Naive thymus-derived CD8-positive, alpha-beta T cell (primary cell): Measurements from ENCODE around the gene AVPI1. TPM values are rescaled to one million over a fixed set of nuclear protein-coding genes. Genes with fewer than 3 reads are reported as not detected.

Source experiments
- ATAC-seq, 2 donors: fragments of 150-1000 bp; cut with Tn5 transposase in 1 of 2; sonication (Bioruptor Pico), chemical (Tn5 transposase) in 1 of 2; 1 replicate in 1 of 2; 2 replicates in 1 of 2; pipeline ENCODE4 v1.10.0; 2021; ENCODE audit warnings: mild to moderate bottlenecking in 2 of 2, moderate library complexity in 2 of 2
- POLR2A ChIA-PET: fragments of 350-600 bp; sonication (Branson Sonifier 250); formaldehyde crosslinking; loops from one replicate; lab custom pipeline; 2021; ENCODE audit warnings: antibody characterized with exemption; lab: Charles Lee
- DNase-seq, 10 donors: peaks; one replicate each; pipeline versions ENCODE4 v3.0.0 to v3.0.0-alpha.2; 2020 to 2022
- H3K27ac Mint-ChIP-seq, 10 donors: one replicate each; pipeline ENCODE4 v1.8.0; 2020 to 2022; ENCODE audit warnings: mild to moderate bottlenecking in 10 of 10, mixed read lengths in 10 of 10, moderate library complexity in 4 of 10, inconsistent platforms in 1 of 10
- H3K27me3 Mint-ChIP-seq, 5 donors: one replicate each; pipeline ENCODE4 v1.8.0; 2021 to 2022; ENCODE audit warnings: mixed read lengths in 5 of 5
- H3K36me3 Mint-ChIP-seq, 3 donors: one replicate each; pipeline ENCODE4 v1.8.0; 2020 to 2022; ENCODE audit warnings: mixed read lengths in 3 of 3, mild to moderate bottlenecking in 2 of 3, inconsistent platforms in 1 of 3
- H3K4me1 Mint-ChIP-seq, 4 donors: one replicate each; pipeline ENCODE4 v1.8.0; 2021 to 2022; ENCODE audit warnings: mixed read lengths in 4 of 4
- H3K4me3 Mint-ChIP-seq, 10 donors: one replicate each; pipeline ENCODE4 v1.8.0; 2020 to 2022; ENCODE audit warnings: mild to moderate bottlenecking in 10 of 10, mixed read lengths in 10 of 10, moderate library complexity in 6 of 10, inconsistent platforms in 1 of 10
- H3K9me3 Mint-ChIP-seq, 9 donors: one replicate each; pipeline ENCODE4 v1.8.0; 2020 to 2022; ENCODE audit warnings: mixed read lengths in 9 of 9, mild to moderate bottlenecking in 3 of 9, inconsistent platforms in 1 of 9, moderate library complexity in 1 of 9
- polyA plus RNA-seq, 3 donors: library from polyadenylated mRNA; unstranded; fragments of 300-500 nt; fragmentation: Illumina TruSeq; gene quantifications; one replicate each; pipeline ENCODE4 v1.2.3, GENCODE V29; 2021
- total RNA-seq, 8 experiments: library from RNA in 2 of 8; stranded (reverse) in 2 of 8; gene quantifications; one replicate each; pipeline ENCODE4 v1.2.3 and lab custom pipeline; 2021 to 2026

Gene AVPI1, protein sequence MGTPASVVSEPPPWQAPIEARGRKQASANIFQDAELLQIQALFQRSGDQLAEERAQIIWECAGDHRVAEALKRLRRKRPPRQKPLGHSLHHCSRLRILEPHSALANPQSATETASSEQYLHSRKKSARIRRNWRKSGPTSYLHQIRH
- total RNA-seq, result 1 to 10 TPM; 2.9 to 3.1 TPM
- 1 to 10 TPM; 2.2 to 3.8 (median 3.2) TPM for polyA plus RNA-seq
- 0.71 to 14.3 (median 2.7) reads per million in 6 experiments for total RNA-seq (lab: John Stamatoyannopoulos, UW)

DNA sequence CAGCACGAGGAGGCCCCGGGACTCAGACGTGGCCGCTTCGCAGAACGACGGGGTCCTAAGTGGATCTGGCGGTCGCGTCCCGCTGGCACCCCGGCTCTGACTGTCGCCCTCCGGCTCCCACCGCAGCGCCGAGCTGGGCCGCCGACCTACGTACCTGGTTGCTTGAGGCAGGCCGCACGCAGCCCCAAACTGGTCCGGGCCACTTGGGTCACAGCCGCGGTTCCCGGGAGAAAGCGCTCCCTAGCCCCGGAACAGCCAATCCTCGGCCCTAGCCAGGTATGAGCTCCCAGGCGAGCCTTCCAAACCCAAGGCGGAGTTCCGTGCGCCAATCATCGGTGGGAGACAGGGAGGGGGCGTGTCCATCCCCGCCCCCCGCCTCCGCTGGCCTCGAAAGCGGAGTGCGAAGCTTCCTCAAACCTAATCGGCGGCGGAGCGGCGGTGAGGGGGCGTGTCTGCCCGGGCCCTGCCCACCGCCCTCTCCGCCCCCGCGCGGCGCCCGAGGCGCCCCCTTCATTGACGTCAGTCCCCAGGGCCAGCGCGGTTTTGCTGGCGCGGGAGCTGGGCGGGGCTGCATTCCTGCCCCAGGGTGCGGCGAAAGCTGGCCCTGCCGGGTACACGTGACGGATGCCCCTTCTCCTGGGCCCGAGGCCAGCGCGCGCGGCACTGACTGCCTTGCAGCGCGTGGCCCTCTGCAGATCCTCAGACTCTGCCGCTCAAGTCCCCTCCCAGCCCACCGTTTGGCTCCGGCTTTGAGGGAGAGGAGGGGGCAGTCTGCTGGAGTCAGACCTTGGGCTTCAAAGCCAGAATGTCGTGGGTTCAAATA, at the start of gene AVPI1:
TSS of gene AVPI1 (minus strand) at position 280 of the 823 bp plus-strand sequence. CDS start 7,336 bp downstream, outside the sequence.
- Mint-ChIP-seq H3K4me1 (peaks cover 8 to 33% (median 24%) of the 10 kb centered on the region in 4 donors), H3K27ac (peak within 1 kb of the TSS; percentile 58 to 95 (median 92)), H3K27me3 (no peaks in the 10 kb centered on the region), H3K9me3 (no peaks in the 10 kb centered on the region), H3K4me3 (peak within 1 kb of the TSS; percentile 83 to 94 (median 88)), H3K36me3 (no peaks in the 10 kb centered on the region)
- POLR2A ChIA-PET, result interaction anchor here (0.8 to 2.8 kb wide), 19 partner anchors 9 to 447 kb away, joined by 3 to 31 read pairs (median 4); partner anchors contain the start of genes MARVELD1, PI4K2A, R3HCC1L and UBTD1
- peak; percentile 92 to 98 (median 97) for DNase-seq
- ATAC-seq, result peak; percentile 90 to 92

DNA sequence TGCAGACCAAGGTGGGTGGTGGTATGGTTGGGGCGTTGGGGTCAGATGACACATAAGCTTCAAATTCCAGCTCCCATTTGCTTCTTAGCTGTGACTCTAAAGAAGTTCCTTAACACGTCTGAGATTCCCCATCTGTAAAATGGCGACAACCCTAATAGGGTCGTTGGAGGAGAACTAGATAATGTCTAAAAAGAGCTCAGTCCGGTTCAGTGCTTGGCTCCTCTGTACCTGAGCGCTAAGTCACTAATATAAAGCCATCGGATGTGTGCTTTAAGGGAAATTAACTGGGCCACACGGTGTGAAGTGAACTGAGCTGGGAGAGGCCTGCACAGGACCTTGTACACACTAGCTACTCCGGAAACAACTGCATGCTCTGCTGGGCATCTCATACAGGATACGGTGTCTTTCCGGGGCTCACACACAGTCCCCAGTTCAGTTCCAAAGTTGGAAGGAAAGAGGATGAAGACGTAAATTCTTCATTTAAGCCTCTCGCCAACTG, 49.4 kb upstream of the AVPI1 start:
- H3K27ac Mint-ChIP-seq, result peak overlapping the region; percentile 92 to 99 (median 98)
- DNase-seq (no peak), ATAC-seq (peak; percentile 18 to 36)
- H3K4me3 Mint-ChIP-seq, result peak overlapping the region; percentile 93 to 99 (median 96)
- no peaks in the 10 kb centered on the region for H3K9me3 Mint-ChIP-seq
- peaks cover 0 to 27% (median 6%) of the 10 kb centered on the region in 3 donors for H3K36me3 Mint-ChIP-seq
- POLR2A ChIA-PET, result interaction anchor here (0.6 to 2.8 kb wide), 26 partner anchors 9 to 402 kb away, joined by 3 to 31 read pairs (median 4); partner anchors contain the start of genes AVPI1, GOLGA7B, MARVELD1 and R3HCC1L
- H3K4me1 Mint-ChIP-seq, result peaks cover 30 to 50% (median 47%) of the 10 kb centered on the region in 4 donors
- H3K27me3 Mint-ChIP-seq, result no peaks in the 10 kb centered on the region

DNA sequence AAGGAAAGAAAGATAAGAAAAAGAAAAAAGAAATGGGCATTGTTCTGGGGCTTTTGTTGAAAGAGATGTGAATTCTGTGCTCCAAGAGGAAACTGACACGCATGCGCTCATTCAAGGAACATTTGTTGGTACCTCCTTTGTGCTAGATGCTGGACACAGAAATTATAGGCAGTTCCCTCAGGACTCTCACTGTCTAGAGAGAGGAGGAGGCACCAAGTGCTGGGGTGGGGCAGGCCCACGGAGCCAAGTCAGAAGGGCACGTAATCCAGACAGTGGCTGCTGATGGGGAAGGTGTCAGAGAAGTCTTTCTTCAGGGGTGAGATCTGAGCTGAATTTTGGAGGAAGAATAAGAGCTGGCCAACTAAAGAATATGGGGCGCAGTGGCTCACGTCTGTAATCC, 47.0 kb upstream of the AVPI1 start:
- H3K27ac Mint-ChIP-seq, result peak overlapping the region in 2 of 10 donors; percentile 14 to 47
- H3K36me3 Mint-ChIP-seq, result peaks cover 0 to 3% (median 0%) of the 10 kb centered on the region in 3 donors
- no peaks in the 10 kb centered on the region for H3K9me3 Mint-ChIP-seq
- H3K27me3 Mint-ChIP-seq, result peaks cover 0 to 12% (median 6%) of the 10 kb centered on the region in 5 donors
- no peak overlapping the region for H3K4me3 Mint-ChIP-seq
- no peak for ATAC-seq
- no peak for DNase-seq
- POLR2A ChIA-PET, result interaction anchor here (0.6 to 1.6 kb wide), 5 partner anchors 11 to 160 kb away, joined by 3 to 6 read pairs (median 3); no protein-coding TSS in a partner anchor
- peaks cover 18 to 28% (median 26%) of the 10 kb centered on the region in 4 donors for H3K4me1 Mint-ChIP-seq

DNA sequence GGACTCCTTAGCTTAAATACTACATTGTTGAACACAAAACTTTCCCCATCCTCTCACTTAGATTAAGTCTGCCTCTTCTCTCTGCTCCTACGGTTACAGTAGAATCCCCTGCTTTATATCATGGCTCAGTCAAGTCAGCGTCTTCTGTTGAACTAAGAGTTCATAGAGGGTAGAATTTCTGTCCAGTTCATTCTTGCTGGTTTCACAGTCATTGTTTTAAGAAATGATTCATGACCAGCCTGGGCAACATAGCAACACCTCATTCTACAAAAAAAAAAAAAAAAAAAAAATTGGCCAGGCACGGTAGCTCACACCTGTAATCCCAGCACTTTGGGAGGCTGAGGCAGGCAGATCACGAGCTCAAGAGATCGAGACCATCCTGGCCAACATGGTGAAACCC, 46.2 kb upstream of the AVPI1 start:
- no peak overlapping the region for H3K27ac Mint-ChIP-seq
- POLR2A ChIA-PET, result interaction anchor here (0.6 to 0.7 kb wide), 3 partner anchors 10 to 160 kb away, joined by 3 to 6 read pairs (median 3); no protein-coding TSS in a partner anchor

DNA sequence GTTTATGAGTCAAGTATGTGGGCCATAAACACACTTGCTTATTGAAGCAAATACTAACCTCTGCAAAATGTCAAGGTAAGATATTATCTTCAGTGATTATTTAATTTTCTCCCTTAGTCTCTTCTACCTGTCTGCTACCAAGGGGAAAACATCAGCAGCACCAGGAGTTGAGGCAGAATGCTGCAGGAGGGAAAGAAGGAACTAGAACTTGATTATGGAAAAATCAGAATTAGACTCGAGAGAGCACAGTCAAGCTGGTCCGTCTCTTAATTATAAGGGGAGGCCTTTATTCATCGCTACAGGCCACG, 45.0 kb upstream of the AVPI1 start:
- ATAC-seq, result no peak
- DNase-seq, result no peak
- Mint-ChIP-seq H3K4me1 (peaks cover 9 to 14% (median 11%) of the 10 kb centered on the region in 4 donors), H3K9me3 (no peaks in the 10 kb centered on the region), H3K27ac (peak overlapping the region in 2 of 10 donors; percentile 2 to 5), H3K4me3 (no peak overlapping the region), H3K36me3 (no peaks in the 10 kb centered on the region), H3K27me3 (peaks cover 0 to 15% (median 6%) of the 10 kb centered on the region in 5 donors)
- POLR2A ChIA-PET, result interaction anchor here (1.2 kb wide), 2 partner anchors 17 to 20 kb away, joined by 3 read pairs; no protein-coding TSS in a partner anchor

More for the DNA sequence above, 46.2 kb upstream of the AVPI1 start:
- H3K9me3 Mint-ChIP-seq, result no peaks in the 10 kb centered on the region
- no peak overlapping the region for H3K4me3 Mint-ChIP-seq
- no peak for ATAC-seq
- H3K27me3 Mint-ChIP-seq, result peaks cover 0 to 15% (median 6%) of the 10 kb centered on the region in 5 donors
- no peak for DNase-seq
- H3K4me1 Mint-ChIP-seq, result peaks cover 17 to 23% (median 21%) of the 10 kb centered on the region in 4 donors
- H3K36me3 Mint-ChIP-seq, result peaks cover 0 to 3% (median 0%) of the 10 kb centered on the region in 3 donors

DNA sequence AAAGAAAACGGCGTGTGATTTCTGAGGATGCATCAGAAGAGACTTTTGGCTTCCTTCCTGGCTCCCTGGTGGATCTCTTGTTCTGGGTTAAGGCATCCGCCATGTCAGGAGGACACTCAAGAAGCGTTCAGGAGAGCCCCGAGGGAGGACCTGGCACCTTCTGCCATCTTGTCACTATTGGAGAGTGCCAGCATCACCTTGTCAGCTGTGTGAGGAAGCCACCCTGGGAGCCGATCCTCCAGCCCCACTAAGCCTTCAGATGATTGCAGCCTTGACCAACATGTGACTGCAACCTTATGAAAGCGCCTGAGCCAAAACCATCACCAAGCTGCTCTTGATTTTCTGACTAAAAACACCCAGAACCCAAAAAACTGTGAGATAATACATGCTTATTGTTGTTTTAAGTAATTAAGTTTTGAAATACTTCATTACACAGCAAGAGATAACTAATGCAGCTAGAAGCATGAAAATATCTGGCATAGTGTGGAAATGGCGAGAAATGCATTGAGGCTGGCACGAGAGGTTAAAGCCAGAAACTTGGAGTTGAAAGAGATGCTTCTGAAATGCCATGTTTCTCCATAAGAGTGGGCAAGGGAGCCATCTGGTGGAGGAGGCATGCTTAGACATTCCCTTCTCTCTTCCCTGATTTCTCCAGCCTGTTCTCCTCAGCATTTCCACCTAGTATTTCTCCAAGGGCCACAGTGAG, 44.5 kb upstream of the AVPI1 start:
- ATAC-seq (peak; percentile 62 to 73), DNase-seq (peak; percentile 24 to 76 (median 58))
- H3K4me3 Mint-ChIP-seq, result no peak overlapping the region
- POLR2A ChIA-PET, result interaction anchor here (1.2 kb wide), 1 partner anchor 17 kb away, joined by 3 read pairs; no protein-coding TSS in a partner anchor
- H3K36me3 Mint-ChIP-seq, result no peaks in the 10 kb centered on the region
- H3K9me3 Mint-ChIP-seq, result no peaks in the 10 kb centered on the region
- H3K4me1 Mint-ChIP-seq, result peaks cover 5 to 9% (median 6%) of the 10 kb centered on the region in 4 donors
- peaks cover 0 to 15% (median 7%) of the 10 kb centered on the region in 5 donors for H3K27me3 Mint-ChIP-seq
- peak overlapping the region in 3 of 10 donors; percentile 2 to 31 (median 5) for H3K27ac Mint-ChIP-seq

DNA sequence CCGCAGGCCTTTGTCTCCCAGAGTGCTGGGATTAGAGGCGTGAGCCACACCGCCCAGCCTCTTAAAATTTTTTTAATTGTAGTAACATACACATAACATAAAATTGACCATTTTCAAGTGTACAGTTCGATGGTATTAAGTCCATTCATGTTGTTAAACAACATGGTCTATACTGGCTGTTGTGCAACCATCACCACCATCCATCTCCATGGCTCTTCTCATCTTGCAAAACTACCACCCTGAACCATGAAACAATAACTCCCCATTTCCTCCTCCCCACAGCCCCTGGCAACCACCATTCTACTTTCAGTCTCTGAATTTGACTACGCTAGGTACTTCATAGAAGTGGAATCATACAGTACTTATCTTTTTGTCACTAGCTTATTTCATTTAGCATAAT, 42.0 kb upstream of the AVPI1 start:
- H3K9me3 Mint-ChIP-seq, result no peaks in the 10 kb centered on the region
- H3K4me3 Mint-ChIP-seq, result no peak overlapping the region
- ATAC-seq, result no peak
- H3K27ac Mint-ChIP-seq, result no peak overlapping the region
- no peaks in the 10 kb centered on the region for H3K36me3 Mint-ChIP-seq
- DNase-seq, result no peak
- no peaks in the 10 kb centered on the region for H3K4me1 Mint-ChIP-seq
- POLR2A ChIA-PET, result no interaction called here
- peaks cover 3 to 15% (median 7%) of the 10 kb centered on the region in 5 donors for H3K27me3 Mint-ChIP-seq

DNA sequence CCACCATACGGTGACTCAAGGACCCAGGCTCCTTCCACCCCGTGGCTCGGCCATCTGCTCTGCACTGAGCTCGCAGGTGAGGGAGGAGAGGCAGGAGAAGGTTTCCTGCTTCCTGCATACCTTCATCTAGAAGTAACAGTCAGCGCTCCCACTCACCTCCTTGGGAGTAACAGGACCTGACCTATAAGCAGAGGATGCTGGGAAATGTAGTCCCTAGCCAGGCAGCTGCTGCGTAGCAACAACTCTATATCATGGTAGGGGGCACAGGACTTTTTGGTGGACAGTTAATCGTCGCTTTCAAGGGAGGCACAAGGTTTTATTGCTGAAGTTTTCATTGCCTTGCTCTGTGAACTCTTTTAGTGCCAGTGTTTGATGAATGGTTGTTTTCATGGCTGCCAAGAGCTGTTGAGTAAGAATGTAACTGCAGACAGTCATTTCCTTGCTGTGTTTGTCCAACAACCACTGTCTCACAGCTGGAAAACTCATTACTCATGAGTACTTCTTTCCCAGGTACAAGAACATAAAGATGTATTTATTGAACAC, 39.7 kb upstream of the AVPI1 start:
- H3K27me3 Mint-ChIP-seq, result peaks cover 3 to 15% (median 7%) of the 10 kb centered on the region in 5 donors
- no peaks in the 10 kb centered on the region for H3K36me3 Mint-ChIP-seq
- ATAC-seq (no peak), DNase-seq (no peak)
- H3K4me1 Mint-ChIP-seq, result no peaks in the 10 kb centered on the region
- H3K27ac Mint-ChIP-seq, result no peak overlapping the region
- no peaks in the 10 kb centered on the region for H3K9me3 Mint-ChIP-seq
- POLR2A ChIA-PET, result no interaction called here
- H3K4me3 Mint-ChIP-seq, result no peak overlapping the region

DNA sequence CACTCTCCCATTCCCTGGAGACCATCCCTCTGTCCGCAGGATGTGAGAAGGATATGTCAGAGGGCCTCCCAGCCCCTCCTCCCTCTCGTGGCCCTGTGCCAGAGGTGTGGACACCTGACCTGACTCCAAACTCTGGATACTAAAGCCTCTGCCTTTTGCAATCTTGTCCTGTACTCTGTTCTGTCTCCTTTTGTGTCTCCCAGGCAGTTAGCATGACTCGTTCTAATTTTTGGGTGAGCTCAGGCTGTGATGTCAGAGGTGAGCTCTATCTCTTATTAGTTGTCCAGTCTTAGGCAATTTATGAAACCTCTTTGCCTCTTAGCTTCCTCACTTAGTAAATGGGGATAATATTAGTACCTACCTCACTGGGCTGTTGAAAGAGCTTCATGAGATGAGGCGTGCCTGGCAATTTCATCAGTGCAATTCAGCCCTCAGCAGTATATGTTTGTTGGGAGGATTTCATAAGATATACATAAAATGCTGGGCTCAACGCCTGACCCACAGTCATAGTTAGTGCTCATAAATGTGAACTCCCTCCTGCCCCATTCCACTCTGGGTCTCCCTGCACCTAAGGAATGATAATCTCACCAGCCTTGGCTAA, 37.4 kb upstream of the AVPI1 start:
- Mint-ChIP-seq H3K4me1 (no peaks in the 10 kb centered on the region), H3K27ac (no peak overlapping the region), H3K4me3 (no peak overlapping the region), H3K9me3 (no peaks in the 10 kb centered on the region), H3K36me3 (no peaks in the 10 kb centered on the region), H3K27me3 (peaks cover 3 to 9% (median 4%) of the 10 kb centered on the region in 5 donors)
- POLR2A ChIA-PET, result no interaction called here
- DNase-seq (no peak), ATAC-seq (no peak)

DNA sequence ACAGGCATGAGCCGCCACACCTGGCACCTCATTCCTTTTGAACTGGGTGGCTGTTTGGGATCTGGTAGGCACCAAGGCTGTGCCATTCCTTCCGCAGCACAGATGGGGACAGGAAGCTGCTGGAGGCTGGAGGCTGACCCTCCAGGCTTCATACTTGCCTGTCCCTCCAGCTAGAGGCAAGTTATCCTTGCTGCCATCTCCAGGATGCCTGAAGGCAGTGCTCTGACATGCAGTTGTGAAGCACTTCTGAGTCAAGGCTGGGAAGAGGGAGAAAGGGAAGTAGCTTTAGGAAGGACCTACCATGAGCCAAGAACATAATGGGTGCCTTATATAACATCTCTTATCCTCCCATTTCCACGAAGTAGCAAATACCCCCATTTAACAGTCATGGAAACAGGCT, 36.0 kb upstream of the AVPI1 start:
- ATAC-seq (no peak), DNase-seq (no peak)
- peaks cover 0 to 3% (median 0%) of the 10 kb centered on the region in 4 donors for H3K4me1 Mint-ChIP-seq
- no peak overlapping the region for H3K4me3 Mint-ChIP-seq
- no peaks in the 10 kb centered on the region for H3K9me3 Mint-ChIP-seq
- H3K27me3 Mint-ChIP-seq, result peaks cover 0 to 4% (median 1%) of the 10 kb centered on the region in 5 donors
- POLR2A ChIA-PET, result interaction anchor here (0.5 to 0.6 kb wide), 2 partner anchors 11 to 151 kb away, joined by 3 to 6 read pairs; partner anchors contain the start of gene ANKRD2
- H3K36me3 Mint-ChIP-seq, result no peaks in the 10 kb centered on the region
- no peak overlapping the region for H3K27ac Mint-ChIP-seq
